ENCODE data around the gene RPS3.

RPS3 gene

DNA sequence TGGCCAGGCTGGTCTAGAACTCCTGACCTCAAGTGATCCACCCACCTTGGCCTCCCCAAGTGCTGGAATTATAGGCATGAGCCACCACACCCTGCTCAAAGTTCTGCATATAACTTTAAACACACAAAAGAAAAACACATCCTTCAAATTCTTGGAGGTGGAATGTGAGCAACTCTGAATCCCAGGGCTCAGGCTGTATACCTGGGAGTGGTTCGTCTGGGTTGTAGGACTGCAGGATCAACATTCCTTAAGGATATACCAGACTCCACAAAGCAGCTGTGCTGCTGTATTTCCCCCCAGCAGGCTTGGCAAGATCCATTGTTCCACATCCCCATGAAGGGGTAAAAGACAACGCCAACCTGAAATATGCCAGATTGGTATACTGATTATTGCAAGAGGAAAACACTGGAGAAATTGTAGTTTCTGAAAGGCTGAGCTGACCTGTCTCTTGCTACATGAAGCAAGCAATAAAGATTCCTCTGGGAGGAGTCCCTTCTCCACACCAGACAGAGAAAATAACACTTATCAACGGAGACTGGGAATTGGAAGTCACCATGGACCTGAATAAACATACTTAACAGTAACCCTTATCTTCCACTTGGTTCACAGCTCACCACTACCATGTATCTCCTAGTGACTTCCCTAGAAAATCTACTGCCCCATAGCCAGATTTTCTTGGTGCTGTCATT is 12.2 kb upstream of the RPS3 start:
- ChIA-PET CTCF (interaction anchor here (0.6 to 1.7 kb wide), 3 partner anchors 36 to 108 kb away, joined by 3 to 4 read pairs (median 3); no protein-coding TSS in a partner anchor), POLR2A (no interaction called here)
- TF ChIP-seq BHLHE40 (IDR thresholded peaks at IDR 0.05; ENCODE audit: borderline replicate concordance): no peak
- TF ChIP-seq SUZ12 (IDR thresholded peaks at IDR 0.05): no peak
- no peak for TF ChIP-seq NFRKB (IDR thresholded peaks at IDR 0.05)
- TF ChIP-seq, protein P1, sequence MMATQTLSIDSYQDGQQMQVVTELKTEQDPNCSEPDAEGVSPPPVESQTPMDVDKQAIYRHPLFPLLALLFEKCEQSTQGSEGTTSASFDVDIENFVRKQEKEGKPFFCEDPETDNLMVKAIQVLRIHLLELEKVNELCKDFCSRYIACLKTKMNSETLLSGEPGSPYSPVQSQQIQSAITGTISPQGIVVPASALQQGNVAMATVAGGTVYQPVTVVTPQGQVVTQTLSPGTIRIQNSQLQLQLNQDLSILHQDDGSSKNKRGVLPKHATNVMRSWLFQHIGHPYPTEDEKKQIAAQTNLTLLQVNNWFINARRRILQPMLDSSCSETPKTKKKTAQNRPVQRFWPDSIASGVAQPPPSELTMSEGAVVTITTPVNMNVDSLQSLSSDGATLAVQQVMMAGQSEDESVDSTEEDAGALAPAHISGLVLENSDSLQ (IDR thresholded peaks at IDR 0.05): no peak
- TF ChIP-seq SP1 (IDR thresholded peaks at IDR 0.05): no peak
- no peak for TF ChIP-seq HDGF (IDR thresholded peaks at IDR 0.05; ENCODE audit: borderline replicate concordance)
- TF ChIP-seq CTBP1 (IDR thresholded peaks at IDR 0.05; ENCODE audit: borderline replicate concordance): no peak
- no peak for TF ChIP-seq TARDBP (IDR thresholded peaks at IDR 0.05)
- no peak for TF ChIP-seq ZNF384 (IDR thresholded peaks at IDR 0.05)
- TF ChIP-seq ELF4 (IDR thresholded peaks at IDR 0.05): no peak
- TF ChIP-seq FOXK2 (IDR thresholded peaks at IDR 0.05): no peak
- no peak for TF ChIP-seq LEF1 (IDR thresholded peaks at IDR 0.05; ENCODE audit: borderline replicate concordance)
- no peak for DNase-seq (ENCODE audit: extremely low spot score)

DNA sequence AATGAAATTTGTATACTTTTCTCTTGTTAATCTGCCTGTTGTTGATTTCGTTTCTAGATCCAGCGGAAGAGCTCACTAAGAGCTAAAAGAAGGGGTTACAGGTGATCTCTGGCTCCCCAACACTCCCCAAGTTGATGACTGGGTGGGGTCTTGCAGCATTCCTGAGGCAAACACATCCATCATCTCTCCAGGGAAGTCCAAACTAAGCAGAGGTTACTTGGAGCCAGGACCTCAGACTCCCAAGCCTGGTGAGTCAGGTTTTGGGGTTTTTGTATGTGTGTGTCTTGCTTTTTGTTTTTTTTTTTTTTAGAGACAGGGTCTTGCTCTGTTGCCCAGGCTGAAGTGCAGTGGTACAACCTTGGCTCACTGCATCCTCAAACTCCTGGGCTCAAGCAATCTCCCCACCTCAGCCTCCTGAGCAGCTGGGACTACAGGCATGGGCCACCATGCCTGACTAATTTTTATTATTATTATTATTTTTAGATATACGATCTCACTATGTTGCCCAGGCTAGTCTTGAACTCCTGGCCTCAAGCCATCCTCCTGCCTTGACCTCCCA is 11.5 kb upstream of the RPS3 start:
- ChIA-PET POLR2A (no interaction called here), CTCF (interaction anchor here (0.8 to 1.7 kb wide), 6 partner anchors 47 to 108 kb away, joined by 3 to 4 read pairs (median 3); no protein-coding TSS in a partner anchor)
- DNase-seq (ENCODE audit: extremely low spot score): no peak
- TF ChIP-seq FOXA1 (IDR thresholded peaks at IDR 0.05) (no peak), CTBP1 (IDR thresholded peaks at IDR 0.05; ENCODE audit: borderline replicate concordance) (no peak), TARDBP (IDR thresholded peaks at IDR 0.05) (no peak), ELF4 (IDR thresholded peaks at IDR 0.05) (no peak), FOXK2 (IDR thresholded peaks at IDR 0.05) (no peak), ZNF384 (IDR thresholded peaks at IDR 0.05) (no peak), SUZ12 (IDR thresholded peaks at IDR 0.05) (no peak)

DNA sequence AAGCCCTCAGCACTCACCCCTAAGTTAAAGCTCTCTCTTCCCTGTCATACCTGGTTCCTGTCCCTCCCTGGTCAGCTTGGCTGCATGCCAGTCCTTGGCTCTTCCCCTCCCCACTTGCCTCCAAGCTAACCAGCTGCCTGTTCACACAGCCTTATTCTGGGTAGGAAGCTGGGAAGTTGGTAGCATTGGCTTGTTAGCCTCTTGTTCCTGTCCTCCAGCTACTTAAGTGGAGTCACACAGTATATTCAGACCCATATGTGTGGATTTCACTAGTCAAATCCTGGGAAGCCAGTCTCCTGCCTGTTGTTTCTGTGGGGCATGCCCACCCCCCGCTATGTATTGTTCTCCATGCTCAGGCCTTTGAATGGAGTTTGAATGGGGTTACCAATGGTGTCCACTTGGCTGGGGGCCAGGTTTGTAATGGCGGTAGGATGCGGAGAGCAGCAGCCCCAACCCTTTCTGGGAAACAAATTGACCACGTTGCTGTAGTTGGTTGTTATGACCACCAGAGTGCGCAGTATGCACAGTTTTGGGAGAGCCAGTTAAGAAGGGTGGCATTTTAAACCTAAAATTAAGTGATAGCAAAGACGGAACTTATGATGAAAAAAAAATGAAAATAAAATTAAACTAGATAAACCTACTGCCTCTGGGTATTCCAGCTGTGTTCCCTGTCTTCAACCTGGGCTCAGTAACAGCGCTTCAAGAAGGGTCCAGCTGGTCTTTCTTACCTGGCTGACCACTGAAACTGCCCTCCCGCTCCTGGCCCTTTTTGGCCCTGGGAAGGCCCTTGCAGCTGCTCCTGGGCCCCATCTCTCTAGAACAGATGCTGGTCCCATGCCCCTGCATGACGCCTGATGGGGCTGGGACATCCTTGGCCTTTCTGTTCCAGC is 10.7 kb upstream of the RPS3 start:
- ChIA-PET POLR2A (interaction anchor here (1.3 kb wide), 1 partner anchor 10 kb away, joined by 3 read pairs; no protein-coding TSS in a partner anchor), CTCF (interaction anchor here (0.8 to 1.7 kb wide), 14 partner anchors 10 to 146 kb away, joined by 3 to 5 read pairs (median 3); partner anchors contain the start of gene RPS3)
- peak; percentile 80 for DNase-seq (ENCODE audit: extremely low spot score)
- TF ChIP-seq, protein P1 (IDR thresholded peaks at IDR 0.05): no peak
- TF ChIP-seq NFRKB (IDR thresholded peaks at IDR 0.05) (no peak), TARDBP (IDR thresholded peaks at IDR 0.05) (no peak), SP1 (IDR thresholded peaks at IDR 0.05) (no peak), ELF4 (IDR thresholded peaks at IDR 0.05) (no peak), L3MBTL2 (conservative IDR thresholded peaks at IDR 0.05) (no peak), HDGF (IDR thresholded peaks at IDR 0.05; ENCODE audit: borderline replicate concordance) (no peak), FOXK2 (IDR thresholded peaks at IDR 0.05) (no peak), BHLHE40 (IDR thresholded peaks at IDR 0.05; ENCODE audit: borderline replicate concordance) (no peak), ZNF384 (IDR thresholded peaks at IDR 0.05) (no peak), FOXA1 (IDR thresholded peaks at IDR 0.05) (no peak), CTBP1 (IDR thresholded peaks at IDR 0.05; ENCODE audit: borderline replicate concordance) (no peak), FOXM1 (IDR thresholded peaks at IDR 0.05; ENCODE audit: borderline replicate concordance) (no peak), ARNT (IDR thresholded peaks at IDR 0.05) (no peak), LEF1 (IDR thresholded peaks at IDR 0.05; ENCODE audit: borderline replicate concordance) (no peak)

DNA sequence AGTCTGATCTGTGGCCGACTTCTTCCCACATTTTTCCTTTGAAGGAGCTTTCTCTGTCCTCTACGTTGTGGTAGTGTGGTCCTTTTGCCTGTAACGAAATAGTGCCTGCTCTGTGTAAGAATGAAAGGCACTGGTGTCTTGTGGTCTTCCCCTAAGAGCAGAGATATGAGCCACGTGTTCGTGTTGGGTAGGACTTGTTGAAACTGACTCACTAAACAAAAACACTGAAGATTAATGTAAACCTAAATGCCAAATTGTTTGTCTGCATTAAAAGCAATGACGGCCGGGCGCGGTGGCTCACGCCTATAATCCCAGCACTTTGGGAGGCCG is 10.1 kb upstream of the RPS3 start:
- no peak for TF ChIP-seq NFRKB (IDR thresholded peaks at IDR 0.05)
- no peak for TF ChIP-seq FOXM1 (IDR thresholded peaks at IDR 0.05; ENCODE audit: borderline replicate concordance)
- no peak for TF ChIP-seq SP1 (IDR thresholded peaks at IDR 0.05)
- no peak for TF ChIP-seq ZNF384 (IDR thresholded peaks at IDR 0.05)
- no peak for TF ChIP-seq FOXA1 (IDR thresholded peaks at IDR 0.05)
- no peak for TF ChIP-seq HDGF (IDR thresholded peaks at IDR 0.05; ENCODE audit: borderline replicate concordance)
- no peak for TF ChIP-seq LEF1 (IDR thresholded peaks at IDR 0.05; ENCODE audit: borderline replicate concordance)
- TF ChIP-seq L3MBTL2 (conservative IDR thresholded peaks at IDR 0.05): no peak
- TF ChIP-seq BHLHE40 (IDR thresholded peaks at IDR 0.05; ENCODE audit: borderline replicate concordance): no peak
- TF ChIP-seq FOXK2 (IDR thresholded peaks at IDR 0.05): no peak
- no peak for TF ChIP-seq SUZ12 (IDR thresholded peaks at IDR 0.05)
- no peak for TF ChIP-seq TARDBP (IDR thresholded peaks at IDR 0.05)
- TF ChIP-seq, protein P1 (IDR thresholded peaks at IDR 0.05): no peak
- TF ChIP-seq ARNT (IDR thresholded peaks at IDR 0.05): no peak
- no peak for TF ChIP-seq CTBP1 (IDR thresholded peaks at IDR 0.05; ENCODE audit: borderline replicate concordance)
- TF ChIP-seq ELF4 (IDR thresholded peaks at IDR 0.05): no peak
- ChIA-PET POLR2A (interaction anchor here (1.3 kb wide), 1 partner anchor 9 kb away, joined by 3 read pairs; no protein-coding TSS in a partner anchor), CTCF (interaction anchor here (0.9 to 1.7 kb wide), 10 partner anchors 10 to 145 kb away, joined by 3 to 5 read pairs (median 3); partner anchors contain the start of gene RPS3)
- no peak for DNase-seq (ENCODE audit: extremely low spot score)

DNA sequence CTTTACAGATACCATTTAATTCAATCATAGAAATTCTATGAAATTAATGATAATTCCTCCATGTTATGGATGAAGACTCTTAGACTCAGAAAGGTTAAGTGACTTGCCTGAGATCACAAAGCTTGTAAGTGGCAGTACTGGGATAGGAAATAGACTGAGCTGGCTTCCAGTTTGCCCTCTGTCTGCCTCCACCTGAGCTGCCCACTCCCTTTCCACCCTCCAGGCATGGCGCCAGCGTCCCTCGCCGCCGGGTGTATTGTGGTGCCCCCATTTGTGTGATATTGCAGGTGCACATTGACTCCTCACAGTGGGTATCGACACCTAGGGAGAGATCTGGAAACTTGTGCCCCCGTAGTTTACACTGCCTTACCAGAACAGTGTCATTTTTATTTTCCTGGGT is 9.4 kb upstream of the RPS3 start:
- DNase-seq (ENCODE audit: extremely low spot score): no peak
- CTCF ChIA-PET: interaction anchor here (0.9 to 1.7 kb wide), 5 partner anchors 9 to 113 kb away, joined by 3 to 5 read pairs (median 3); partner anchors contain the start of gene RPS3
- POLR2A ChIA-PET: interaction anchor here (1.3 kb wide), 1 partner anchor 9 kb away, joined by 3 read pairs; no protein-coding TSS in a partner anchor
- TF ChIP-seq SUZ12 (IDR thresholded peaks at IDR 0.05) (no peak), ARNT (IDR thresholded peaks at IDR 0.05) (no peak), NFRKB (IDR thresholded peaks at IDR 0.05) (no peak), FOXM1 (IDR thresholded peaks at IDR 0.05; ENCODE audit: borderline replicate concordance) (no peak), FOXA1 (IDR thresholded peaks at IDR 0.05) (no peak), FOXK2 (IDR thresholded peaks at IDR 0.05) (no peak), CTBP1 (IDR thresholded peaks at IDR 0.05; ENCODE audit: borderline replicate concordance) (no peak), BHLHE40 (IDR thresholded peaks at IDR 0.05; ENCODE audit: borderline replicate concordance) (no peak), ELF4 (IDR thresholded peaks at IDR 0.05) (no peak), LEF1 (IDR thresholded peaks at IDR 0.05; ENCODE audit: borderline replicate concordance) (no peak), ZNF384 (IDR thresholded peaks at IDR 0.05) (no peak), L3MBTL2 (conservative IDR thresholded peaks at IDR 0.05) (no peak), HDGF (IDR thresholded peaks at IDR 0.05; ENCODE audit: borderline replicate concordance) (no peak), SP1 (IDR thresholded peaks at IDR 0.05) (no peak), TARDBP (IDR thresholded peaks at IDR 0.05) (no peak)
- TF ChIP-seq, protein P1 (IDR thresholded peaks at IDR 0.05): no peak

All from HEK293T (cell line).